ENCODE data around the gene KIAA1614.

KIAA1614 gene

GRCh38 chr1:180971273-180971997 lies 58.7 kb downstream of the KIAA1614 start:
- TF ChIP-seq ZFX (IDR thresholded peaks at IDR 0.05): no peak
- TF ChIP-seq, protein P1, sequence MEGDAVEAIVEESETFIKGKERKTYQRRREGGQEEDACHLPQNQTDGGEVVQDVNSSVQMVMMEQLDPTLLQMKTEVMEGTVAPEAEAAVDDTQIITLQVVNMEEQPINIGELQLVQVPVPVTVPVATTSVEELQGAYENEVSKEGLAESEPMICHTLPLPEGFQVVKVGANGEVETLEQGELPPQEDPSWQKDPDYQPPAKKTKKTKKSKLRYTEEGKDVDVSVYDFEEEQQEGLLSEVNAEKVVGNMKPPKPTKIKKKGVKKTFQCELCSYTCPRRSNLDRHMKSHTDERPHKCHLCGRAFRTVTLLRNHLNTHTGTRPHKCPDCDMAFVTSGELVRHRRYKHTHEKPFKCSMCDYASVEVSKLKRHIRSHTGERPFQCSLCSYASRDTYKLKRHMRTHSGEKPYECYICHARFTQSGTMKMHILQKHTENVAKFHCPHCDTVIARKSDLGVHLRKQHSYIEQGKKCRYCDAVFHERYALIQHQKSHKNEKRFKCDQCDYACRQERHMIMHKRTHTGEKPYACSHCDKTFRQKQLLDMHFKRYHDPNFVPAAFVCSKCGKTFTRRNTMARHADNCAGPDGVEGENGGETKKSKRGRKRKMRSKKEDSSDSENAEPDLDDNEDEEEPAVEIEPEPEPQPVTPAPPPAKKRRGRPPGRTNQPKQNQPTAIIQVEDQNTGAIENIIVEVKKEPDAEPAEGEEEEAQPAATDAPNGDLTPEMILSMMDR (conservative IDR thresholded peaks at IDR 0.05): no peak
- no peak overlapping the region for H3K27ac ChIP-seq

- no peak for TF ChIP-seq ZFX (IDR thresholded peaks at IDR 0.05)
- TF ChIP-seq, protein P1 (conservative IDR thresholded peaks at IDR 0.05): no peak
These were observed 60.7 kb downstream of the KIAA1614 start for GRCh38 chr1:180973369-180973768.

GRCh38 chr1:180974236-180974635 lies 61.5 kb downstream of the KIAA1614 start:
- TF ChIP-seq, protein P1 (conservative IDR thresholded peaks at IDR 0.05): no peak
- no peak for TF ChIP-seq ZFX (IDR thresholded peaks at IDR 0.05)
- no peak overlapping the region for H3K27ac ChIP-seq

More at GRCh38 chr1:180973369-180973768, 60.7 kb downstream of the KIAA1614 start:
- no peak overlapping the region for H3K27ac ChIP-seq

GRCh38 chr1:180975551-180975950 lies 62.9 kb downstream of the KIAA1614 start:
- no peak overlapping the region for H3K27ac ChIP-seq
- TF ChIP-seq ZFX (IDR thresholded peaks at IDR 0.05): no peak
- TF ChIP-seq, protein P1 (conservative IDR thresholded peaks at IDR 0.05): no peak

DNA sequence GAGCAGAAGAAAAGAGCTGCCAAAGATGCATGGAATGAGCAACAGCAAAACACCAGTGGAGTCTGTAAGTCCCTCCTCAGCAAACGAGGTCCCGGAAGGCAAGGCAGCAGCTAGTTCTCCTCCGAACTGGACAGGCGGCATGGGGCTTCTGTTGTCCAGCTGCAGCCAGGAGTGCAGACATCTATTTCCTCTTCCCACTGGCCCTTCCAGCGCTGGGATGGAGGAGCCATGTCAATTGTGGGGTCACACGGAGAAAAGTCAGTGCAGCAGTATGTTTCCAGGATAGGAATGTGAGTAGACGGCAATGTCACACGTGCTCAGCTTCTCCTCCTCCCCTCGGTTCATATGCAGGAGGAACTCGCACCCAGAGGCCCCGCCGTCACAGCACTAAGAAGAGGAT lies 63.5 kb downstream of the KIAA1614 start:
- TF ChIP-seq ZFX (IDR thresholded peaks at IDR 0.05): no peak
- TF ChIP-seq, protein P1 (conservative IDR thresholded peaks at IDR 0.05): no peak
- H3K27ac ChIP-seq: no peak overlapping the region

DNA sequence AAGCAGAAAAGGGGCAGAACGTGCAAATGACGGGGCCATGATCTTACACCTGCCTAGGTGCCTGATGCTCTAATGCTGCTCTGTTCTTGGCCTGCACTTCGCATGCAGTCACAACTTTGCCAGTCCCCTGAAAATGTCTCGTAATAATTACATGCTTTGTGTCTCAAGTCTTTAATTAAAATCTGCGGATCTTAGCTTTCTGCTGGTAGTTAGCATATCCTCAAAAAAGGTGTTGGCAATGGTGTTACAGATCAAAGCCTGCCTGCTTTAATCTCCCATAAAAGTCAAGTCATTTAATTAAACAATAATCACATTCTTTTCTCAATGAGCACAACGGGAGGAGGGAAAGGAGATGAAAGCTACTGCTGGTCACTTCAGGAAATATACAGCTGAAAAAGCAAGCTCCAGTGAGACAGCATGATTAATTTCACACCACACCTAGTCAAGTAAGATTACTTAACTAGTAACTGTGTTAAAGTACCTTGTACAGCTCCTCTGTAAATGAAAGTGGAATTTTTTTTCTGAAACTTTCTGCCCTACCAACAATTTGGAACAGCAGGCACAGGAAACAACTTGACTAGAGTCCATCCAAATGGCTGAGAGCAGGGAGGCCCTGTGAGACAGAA lies 64.1 kb downstream of the KIAA1614 start:
- TF ChIP-seq, protein P1 (conservative IDR thresholded peaks at IDR 0.05): no peak
- no peak for TF ChIP-seq ZFX (IDR thresholded peaks at IDR 0.05)
- H3K27ac ChIP-seq: no peak overlapping the region

DNA sequence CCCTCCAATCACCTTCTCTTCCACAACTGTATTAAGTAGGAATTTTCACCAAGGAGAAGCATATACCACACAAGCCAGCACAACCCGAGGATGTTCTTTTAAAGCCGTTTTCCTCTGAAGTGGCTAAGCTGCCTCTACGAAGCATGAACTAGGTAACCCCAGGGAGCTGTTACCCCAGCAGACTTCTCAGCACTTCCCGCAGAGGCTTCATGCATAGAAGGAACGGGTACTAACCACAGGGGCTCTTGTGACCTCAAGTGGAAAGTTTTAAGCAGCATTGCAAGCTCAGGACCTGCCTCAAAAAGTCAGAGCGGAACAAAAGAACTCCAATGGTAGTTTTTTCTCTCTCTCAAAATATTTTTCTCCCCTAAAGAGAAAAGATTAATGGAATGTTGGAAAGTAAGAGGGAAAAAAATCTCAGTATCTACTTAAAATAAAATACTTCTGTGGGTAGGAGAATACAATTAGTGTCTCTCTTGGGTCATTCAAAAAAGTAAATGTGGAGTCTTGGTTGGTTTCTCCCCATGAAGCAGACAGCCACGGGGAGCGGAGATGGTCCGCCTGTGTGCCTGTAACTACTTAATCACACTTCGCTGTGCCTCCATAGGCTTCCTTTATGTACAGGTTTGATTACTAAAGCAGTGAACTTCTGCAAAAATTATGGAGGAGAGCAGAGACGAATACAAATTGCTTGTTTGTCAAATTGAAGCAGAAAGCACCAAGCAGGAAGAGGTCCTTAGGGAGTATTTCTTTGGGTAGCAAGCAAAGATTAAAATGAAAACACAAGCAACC lies 69.1 kb downstream of the KIAA1614 start:
- no peak for TF ChIP-seq ZFX (IDR thresholded peaks at IDR 0.05)
- TF ChIP-seq, protein P1 (conservative IDR thresholded peaks at IDR 0.05): no peak
- no peak overlapping the region for H3K27ac ChIP-seq
